ENCODE data around the gene ATL1.

DNA sequence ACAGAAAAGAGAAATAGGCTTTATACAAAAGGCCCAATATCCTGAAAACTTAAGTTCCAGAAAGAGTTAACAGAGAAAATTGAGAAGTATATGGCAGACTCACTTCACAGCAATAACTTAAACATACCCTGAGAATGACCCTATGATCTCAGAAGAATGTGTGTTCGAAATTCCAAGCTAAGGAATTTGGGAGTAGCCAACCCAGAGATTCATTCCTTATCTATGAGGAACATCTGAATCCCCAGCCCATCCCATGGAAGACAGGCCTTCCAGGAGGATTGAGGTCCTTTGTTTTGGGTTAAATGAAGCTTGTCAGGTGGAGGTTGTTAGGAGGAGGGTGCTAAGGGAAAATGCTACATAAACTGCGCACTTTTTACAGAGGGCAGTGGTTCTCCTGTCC lies 115.7 kb downstream of the ATL1 start:
- TF ChIP-seq, protein P1, sequence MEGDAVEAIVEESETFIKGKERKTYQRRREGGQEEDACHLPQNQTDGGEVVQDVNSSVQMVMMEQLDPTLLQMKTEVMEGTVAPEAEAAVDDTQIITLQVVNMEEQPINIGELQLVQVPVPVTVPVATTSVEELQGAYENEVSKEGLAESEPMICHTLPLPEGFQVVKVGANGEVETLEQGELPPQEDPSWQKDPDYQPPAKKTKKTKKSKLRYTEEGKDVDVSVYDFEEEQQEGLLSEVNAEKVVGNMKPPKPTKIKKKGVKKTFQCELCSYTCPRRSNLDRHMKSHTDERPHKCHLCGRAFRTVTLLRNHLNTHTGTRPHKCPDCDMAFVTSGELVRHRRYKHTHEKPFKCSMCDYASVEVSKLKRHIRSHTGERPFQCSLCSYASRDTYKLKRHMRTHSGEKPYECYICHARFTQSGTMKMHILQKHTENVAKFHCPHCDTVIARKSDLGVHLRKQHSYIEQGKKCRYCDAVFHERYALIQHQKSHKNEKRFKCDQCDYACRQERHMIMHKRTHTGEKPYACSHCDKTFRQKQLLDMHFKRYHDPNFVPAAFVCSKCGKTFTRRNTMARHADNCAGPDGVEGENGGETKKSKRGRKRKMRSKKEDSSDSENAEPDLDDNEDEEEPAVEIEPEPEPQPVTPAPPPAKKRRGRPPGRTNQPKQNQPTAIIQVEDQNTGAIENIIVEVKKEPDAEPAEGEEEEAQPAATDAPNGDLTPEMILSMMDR (tag by site-specific recombination; IDR thresholded peaks at IDR 0.05) = no peak
- TF ChIP-seq ZNF626 (tag by site-specific recombination; IDR thresholded peaks at IDR 0.05) = no peak
- no peak for TF ChIP-seq ZNF140 (tag by site-specific recombination; IDR thresholded peaks at IDR 0.05)

All from HEK293 (cell line).